ENCODE measurements around the gene CDH13. TPM values are rescaled to one million over a fixed set of nuclear protein-coding genes. Genes with fewer than 3 reads are reported as not detected.

Gene CDH13
- polyA plus RNA-seq, 1 donor from 2014 or later = 3.2 TPM

DNA sequence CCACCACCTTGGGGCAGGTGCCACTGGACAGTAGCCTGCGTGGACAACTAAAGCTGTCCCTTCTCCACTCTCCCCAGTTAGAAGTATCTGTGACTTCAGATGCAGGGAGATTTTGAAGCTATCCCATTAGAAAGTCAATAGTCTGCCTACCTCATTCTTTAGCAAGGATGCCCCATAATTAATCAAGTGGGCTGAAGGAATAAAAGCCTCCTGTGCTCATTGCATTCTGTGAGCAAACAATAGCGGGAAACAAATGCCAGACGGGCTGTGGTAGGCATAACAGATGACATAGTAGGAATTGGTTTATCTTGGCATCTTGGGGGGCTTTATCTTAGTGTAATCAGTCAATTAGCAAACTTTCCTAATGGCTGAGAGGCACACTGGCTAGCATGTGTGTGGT, 1084.3 kb downstream of the CDH13 start:
- Histone ChIP-seq H3K27me3 (ENCODE audit: insufficient read depth, low read depth, low read length) (no peaks in the 10 kb centered on the region), H3K36me3 (ENCODE audit: insufficient read depth, low read length) (no peaks in the 10 kb centered on the region), H2AFZ (ENCODE audit: low read depth, low read length) (no peak overlapping the region), H3K79me2 (replicated peaks; ENCODE audit: insufficient read depth, low read length) (no peaks in the 10 kb centered on the region), H3K4me2 (ENCODE audit: low read length) (no peak overlapping the region), H3K27ac (ENCODE audit: low read length) (no peak overlapping the region), H4K20me1 (ENCODE audit: insufficient read depth) (no peaks in the 10 kb centered on the region), H3K9me3 (ENCODE audit: low read length) (no peaks in the 10 kb centered on the region), H3K9me2 (ENCODE audit: insufficient read depth, low read length) (no peaks in the 10 kb centered on the region), H3F3A (ENCODE audit: insufficient read depth, low read length, poor library complexity, severe bottlenecking) (no peaks in the 10 kb centered on the region), H3K4me3 (ENCODE audit: low read length) (no peak overlapping the region), H3K9ac (ENCODE audit: low read length) (no peak overlapping the region)
- no peak for TF ChIP-seq RAD21 (conservative IDR thresholded peaks at IDR 0.05)
- no peak for TF ChIP-seq EZH2 (IDR thresholded peaks at IDR 0.05; ENCODE audit: borderline replicate concordance, insufficient read depth, low read length, poor library complexity, severe bottlenecking)
- TF ChIP-seq REST (IDR thresholded peaks at IDR 0.05; ENCODE audit: borderline replicate concordance) = no peak
- TF ChIP-seq CTCF (IDR thresholded peaks at IDR 0.05; ENCODE audit: poor library complexity, severe bottlenecking) = no peak
- TF ChIP-seq EP300 (conservative IDR thresholded peaks at IDR 0.05; ENCODE audit: poor library complexity, severe bottlenecking) = no peak
- no peak for TF ChIP-seq POLR2AphosphoS5 (IDR thresholded peaks at IDR 0.05)
- no peak for TF ChIP-seq SMC3 (conservative IDR thresholded peaks at IDR 0.05; ENCODE audit: poor library complexity)
- no peak for TF ChIP-seq TAF1 (IDR thresholded peaks at IDR 0.05; ENCODE audit: low read depth)
- no peak for TF ChIP-seq MXI1 (conservative IDR thresholded peaks at IDR 0.05; ENCODE audit: poor library complexity, severe bottlenecking)

- H3K4me2 ChIP-seq (ENCODE audit: low read length) = no peak overlapping the region
- TF ChIP-seq MXI1 (conservative IDR thresholded peaks at IDR 0.05; ENCODE audit: poor library complexity, severe bottlenecking) (no peak), POLR2AphosphoS5 (IDR thresholded peaks at IDR 0.05) (no peak), REST (IDR thresholded peaks at IDR 0.05; ENCODE audit: borderline replicate concordance) (no peak), TAF1 (IDR thresholded peaks at IDR 0.05; ENCODE audit: low read depth) (no peak)
These were observed 1086.8 kb downstream of the CDH13 start for GRCh38 chr16:83713597-83713996.

More at GRCh38 chr16:83713597-83713996, 1086.8 kb downstream of the CDH13 start:
- Histone ChIP-seq H3K79me2 (replicated peaks; ENCODE audit: insufficient read depth, low read length) (no peaks in the 10 kb centered on the region), H3F3A (ENCODE audit: insufficient read depth, low read length, poor library complexity, severe bottlenecking) (no peaks in the 10 kb centered on the region), H3K27ac (ENCODE audit: low read length) (no peak overlapping the region), H3K9me3 (ENCODE audit: low read length) (no peaks in the 10 kb centered on the region), H3K27me3 (ENCODE audit: insufficient read depth, low read depth, low read length) (no peaks in the 10 kb centered on the region), H4K20me1 (ENCODE audit: insufficient read depth) (no peaks in the 10 kb centered on the region), H3K9me2 (ENCODE audit: insufficient read depth, low read length) (no peaks in the 10 kb centered on the region), H3K9ac (ENCODE audit: low read length) (no peak overlapping the region), H2AFZ (ENCODE audit: low read depth, low read length) (no peak overlapping the region), H3K36me3 (ENCODE audit: insufficient read depth, low read length) (no peaks in the 10 kb centered on the region), H3K4me3 (ENCODE audit: low read length) (no peak overlapping the region)

All from neural cell (in vitro differentiated cells).